ENCODE data around the gene SCGB1D1.

SCGB1D1 gene

DNA sequence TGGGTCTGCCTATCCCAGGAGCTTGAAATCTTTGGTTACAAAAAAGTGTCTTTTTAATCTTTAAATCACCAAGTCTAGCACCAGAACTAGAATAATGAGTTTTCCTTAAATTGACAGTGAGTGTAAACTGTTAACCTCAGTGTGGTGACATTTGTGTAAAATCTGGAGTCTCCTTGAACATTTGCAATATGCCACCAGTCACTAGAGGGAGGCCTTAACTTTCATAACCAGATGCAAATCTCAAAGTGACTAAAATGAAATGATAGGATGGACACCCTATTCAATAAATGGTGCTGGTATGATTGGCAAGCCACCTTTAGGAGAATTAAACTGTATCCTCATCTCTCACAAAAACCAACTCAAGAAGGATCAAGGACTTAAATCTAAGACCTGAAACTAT lies 43.7 kb downstream of the SCGB1D1 start:
- TF ChIP-seq, protein P1, sequence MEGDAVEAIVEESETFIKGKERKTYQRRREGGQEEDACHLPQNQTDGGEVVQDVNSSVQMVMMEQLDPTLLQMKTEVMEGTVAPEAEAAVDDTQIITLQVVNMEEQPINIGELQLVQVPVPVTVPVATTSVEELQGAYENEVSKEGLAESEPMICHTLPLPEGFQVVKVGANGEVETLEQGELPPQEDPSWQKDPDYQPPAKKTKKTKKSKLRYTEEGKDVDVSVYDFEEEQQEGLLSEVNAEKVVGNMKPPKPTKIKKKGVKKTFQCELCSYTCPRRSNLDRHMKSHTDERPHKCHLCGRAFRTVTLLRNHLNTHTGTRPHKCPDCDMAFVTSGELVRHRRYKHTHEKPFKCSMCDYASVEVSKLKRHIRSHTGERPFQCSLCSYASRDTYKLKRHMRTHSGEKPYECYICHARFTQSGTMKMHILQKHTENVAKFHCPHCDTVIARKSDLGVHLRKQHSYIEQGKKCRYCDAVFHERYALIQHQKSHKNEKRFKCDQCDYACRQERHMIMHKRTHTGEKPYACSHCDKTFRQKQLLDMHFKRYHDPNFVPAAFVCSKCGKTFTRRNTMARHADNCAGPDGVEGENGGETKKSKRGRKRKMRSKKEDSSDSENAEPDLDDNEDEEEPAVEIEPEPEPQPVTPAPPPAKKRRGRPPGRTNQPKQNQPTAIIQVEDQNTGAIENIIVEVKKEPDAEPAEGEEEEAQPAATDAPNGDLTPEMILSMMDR (conservative IDR thresholded peaks at IDR 0.05; ENCODE audit: low read length): no peak
- no peak for DNase-seq (ENCODE audit: low read depth)

DNA sequence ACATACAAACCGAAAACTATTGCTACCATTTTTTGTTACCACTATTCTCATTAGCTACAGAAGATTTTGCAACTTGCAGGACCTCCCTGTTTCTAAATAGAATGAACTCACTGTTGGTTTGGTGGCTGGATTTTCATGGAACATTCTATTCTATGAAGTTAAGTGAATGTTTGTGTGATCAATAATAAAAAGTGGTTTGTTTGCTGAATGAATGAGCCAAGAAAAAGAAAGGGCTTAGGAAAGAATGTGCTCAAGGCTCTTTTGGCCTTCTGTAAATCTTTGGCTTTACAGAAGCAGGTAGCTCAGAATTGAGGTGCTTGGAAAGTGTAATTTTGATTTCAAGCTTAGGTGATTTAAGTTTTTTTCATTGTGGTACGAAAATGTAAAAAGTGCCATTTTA lies 46.2 kb downstream of the SCGB1D1 start:
- no peak for DNase-seq (ENCODE audit: low read depth)
- TF ChIP-seq, protein P1 (conservative IDR thresholded peaks at IDR 0.05; ENCODE audit: low read length): no peak
- H3K4me3 ChIP-seq (ENCODE audit: low read length): no peak overlapping the region

More for the DNA sequence above, 43.7 kb downstream of the SCGB1D1 start:
- no peak overlapping the region for H3K4me3 ChIP-seq (ENCODE audit: low read length)

DNA sequence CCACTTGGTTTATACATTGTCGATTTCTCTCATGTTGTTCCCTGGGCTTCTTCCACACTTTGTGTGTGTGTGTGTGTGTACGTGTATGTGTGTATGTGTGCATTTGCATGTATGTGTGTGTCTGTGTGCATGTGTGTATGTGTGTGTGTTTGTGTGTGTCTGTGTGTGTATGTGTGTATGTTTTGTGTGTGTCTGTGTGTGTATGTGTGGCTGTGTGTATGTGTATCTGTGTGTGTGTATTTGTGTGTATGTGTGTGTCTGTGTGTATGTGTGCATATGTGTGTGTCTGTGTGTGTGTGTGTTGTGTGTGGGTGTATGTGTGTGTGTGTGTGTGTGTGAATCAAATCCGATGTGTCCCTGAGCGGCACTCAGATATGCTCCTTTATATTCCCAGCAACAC lies 47.5 kb downstream of the SCGB1D1 start:
- no peak for DNase-seq (ENCODE audit: low read depth)
- TF ChIP-seq, protein P1 (conservative IDR thresholded peaks at IDR 0.05; ENCODE audit: low read length): no peak
- H3K4me3 ChIP-seq (ENCODE audit: low read length): no peak overlapping the region

DNA sequence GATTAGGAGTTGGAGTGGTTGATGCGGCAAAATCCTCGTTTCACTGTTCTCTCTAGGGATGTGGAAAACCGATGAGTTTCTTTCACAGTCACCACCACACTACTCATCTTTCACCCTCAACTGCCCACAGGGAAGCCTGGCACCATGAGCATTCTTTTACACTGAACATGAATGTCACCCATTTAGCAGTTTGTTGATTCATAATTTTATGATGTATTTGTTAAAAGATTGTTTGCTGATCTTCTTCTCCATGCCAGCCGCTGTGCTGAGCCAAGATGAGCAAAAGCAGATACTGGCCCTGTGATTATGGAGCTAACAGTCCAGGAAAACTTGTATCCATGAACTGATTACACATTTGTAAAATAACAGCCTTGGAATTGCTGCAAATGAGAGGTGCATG lies 48.1 kb downstream of the SCGB1D1 start:
- DNase-seq (ENCODE audit: low read depth): no peak
- TF ChIP-seq, protein P1 (conservative IDR thresholded peaks at IDR 0.05; ENCODE audit: low read length): no peak
- no peak overlapping the region for H3K4me3 ChIP-seq (ENCODE audit: low read length)

DNA sequence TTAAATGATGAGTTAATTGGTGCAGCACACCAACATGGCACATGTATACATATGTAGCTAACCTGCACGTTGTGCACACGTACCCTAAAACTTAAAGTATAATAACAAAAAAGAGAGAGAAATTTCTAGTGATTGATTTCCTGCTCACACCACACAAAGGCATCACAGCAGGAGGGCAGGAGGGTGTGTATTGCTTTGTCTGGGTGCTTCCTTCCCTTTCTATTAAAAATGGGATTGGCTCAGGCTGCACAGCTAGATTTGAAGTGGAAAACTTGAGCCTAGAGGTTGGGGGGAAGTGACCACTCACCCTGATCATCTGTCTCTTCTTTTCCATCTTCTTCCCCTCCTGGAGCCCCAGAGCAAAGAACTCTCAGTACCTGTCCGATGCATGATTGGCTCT lies 51.1 kb downstream of the SCGB1D1 start:
- TF ChIP-seq, protein P1 (conservative IDR thresholded peaks at IDR 0.05; ENCODE audit: low read length): no peak
- DNase-seq (ENCODE audit: low read depth): no peak
- H3K4me3 ChIP-seq (ENCODE audit: low read length): no peak overlapping the region

DNA sequence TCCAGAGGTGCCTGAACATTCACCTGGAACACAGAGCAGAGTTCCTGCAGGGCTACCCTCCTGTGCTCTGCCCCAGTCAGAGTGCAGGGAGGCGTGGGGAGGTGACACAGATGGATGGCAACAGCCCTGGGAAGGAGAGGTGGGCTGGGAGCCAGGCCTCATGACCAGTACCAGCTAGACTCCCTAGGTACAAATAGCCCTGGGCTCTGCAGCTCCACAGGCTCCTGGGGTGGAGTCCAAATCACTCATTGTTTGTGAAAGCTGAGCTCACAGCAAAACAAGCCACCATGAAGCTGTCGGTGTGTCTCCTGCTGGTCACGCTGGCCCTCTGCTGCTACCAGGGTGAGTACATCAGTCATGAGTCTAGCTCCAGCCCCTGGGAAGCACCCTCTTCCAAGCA lies 52.0 kb downstream of the SCGB1D1 start, which contains the start of gene SCGB1D2:
TSS of gene SCGB1D2 (plus strand) at position 219 of the 400 bp plus-strand sequence. CDS start at position 288, 69 bp downstream.
- no peak for DNase-seq (ENCODE audit: low read depth)
- H3K4me3 ChIP-seq (ENCODE audit: low read length): no peak within 1 kb of the TSS
- TF ChIP-seq, protein P1 (conservative IDR thresholded peaks at IDR 0.05; ENCODE audit: low read length): no peak

Measured in AG10803 (cell line).